Epithelial cell of esophagus (primary cell): ENCODE data around the gene GNAS.
A peak's percentile ranks its signal among the peaks of the same experiment; 100 is the strongest.

ENCODE experiments used
- DNase-seq: peaks from one replicate; pipeline ENCODE4 v3.0.0; 2010; ENCODE audit warnings: low read depth
- H3K4me3 ChIP-seq: 2 replicates; pipeline ENCODE4 v1.5.1; 2011; ENCODE audit warnings: mild to moderate bottlenecking, low read length, control low read depth
- CTCF ChIP-seq: IDR thresholded peaks from 2 replicates; pipeline ENCODE4 v1.5.1; 2011; ENCODE audit warnings: low read depth, mild to moderate bottlenecking, low read length, control low read depth, inconsistent platforms; ENCODE audit not compliant: insufficient read depth; ENCODE audit errors: missing control alignments

GNAS gene

GRCh38 chr20:58927490-58928061 lies 75.1 kb downstream of the GNAS start:
- DNase-seq = peak; percentile 27
- no peak for TF ChIP-seq CTCF
- H3K4me3 ChIP-seq = no peak overlapping the region

DNA sequence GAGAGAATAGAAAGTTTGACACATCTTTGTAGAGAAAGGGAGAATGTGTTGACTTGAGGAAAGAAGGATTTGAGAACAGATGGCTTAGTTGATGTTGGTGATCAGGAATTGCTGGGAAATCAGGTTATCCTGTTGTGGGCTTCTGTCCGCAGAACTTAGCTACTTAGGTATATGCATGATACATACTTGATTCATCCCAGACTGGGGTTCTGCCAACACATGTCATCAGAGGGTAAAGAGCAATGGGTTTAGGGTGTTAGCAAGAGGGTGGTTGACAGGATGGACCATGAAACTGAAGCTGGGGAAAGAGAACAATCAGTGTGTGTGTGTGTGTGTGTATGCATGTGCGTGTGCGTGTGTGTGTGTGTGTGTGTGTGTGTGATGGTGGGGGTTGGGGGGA lies 78.0 kb downstream of the GNAS start:
- DNase-seq = peak; percentile 58
- no peak overlapping the region for H3K4me3 ChIP-seq
- TF ChIP-seq CTCF = no peak

- no peak for DNase-seq
- no peak for TF ChIP-seq CTCF
- no peak overlapping the region for H3K4me3 ChIP-seq
These were observed 79.7 kb downstream of the GNAS start for GRCh38 chr20:58932170-58932569.

GRCh38 chr20:58938078-58938477 lies 85.6 kb downstream of the GNAS start:
- TF ChIP-seq CTCF = no peak
- H3K4me3 ChIP-seq = no peak overlapping the region
- DNase-seq = no peak

- H3K4me3 ChIP-seq = no peak overlapping the region
- no peak for TF ChIP-seq CTCF
- no peak for DNase-seq
These were observed 86.0 kb downstream of the GNAS start for GRCh38 chr20:58938541-58938940.

- H3K4me3 ChIP-seq = no peak overlapping the region
- no peak for TF ChIP-seq CTCF
- no peak for DNase-seq
These were observed 89.0 kb downstream of the GNAS start for GRCh38 chr20:58941471-58941870.

DNA sequence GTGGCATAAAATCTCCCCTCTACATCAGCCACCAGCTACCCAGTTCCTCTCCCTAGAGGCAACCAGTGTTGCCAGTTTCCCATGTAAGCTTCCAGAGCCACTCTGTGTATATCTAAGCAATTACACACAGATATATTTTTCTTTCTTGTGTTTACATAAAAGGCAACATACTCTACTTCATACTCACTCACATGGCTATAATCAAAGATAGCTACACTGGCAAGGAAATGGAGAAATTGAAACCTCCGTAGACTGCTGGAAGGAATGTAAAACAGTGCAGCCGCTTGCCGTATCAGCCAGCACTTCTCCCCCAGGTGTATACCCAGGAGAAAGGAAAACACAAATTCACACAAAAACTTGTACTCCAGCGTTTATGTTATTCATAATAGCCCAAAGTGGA lies 90.0 kb downstream of the GNAS start:
- no peak overlapping the region for H3K4me3 ChIP-seq
- TF ChIP-seq CTCF = no peak
- DNase-seq = no peak
